Midbrain (tissue), 1 donor: ENCODE measurements around the gene PCDHA1.
"Not testable (repeated sequence)": the region's sequence is repeated elsewhere in the genome, so short reads cannot be mapped to it uniquely, and the experiment has no call there.

ENCODE experiments used
- DNase-seq: peaks from one replicate; lab custom pipeline; 2025; lab: John Stamatoyannopoulos, UW

Gene PCDHA1

DNA sequence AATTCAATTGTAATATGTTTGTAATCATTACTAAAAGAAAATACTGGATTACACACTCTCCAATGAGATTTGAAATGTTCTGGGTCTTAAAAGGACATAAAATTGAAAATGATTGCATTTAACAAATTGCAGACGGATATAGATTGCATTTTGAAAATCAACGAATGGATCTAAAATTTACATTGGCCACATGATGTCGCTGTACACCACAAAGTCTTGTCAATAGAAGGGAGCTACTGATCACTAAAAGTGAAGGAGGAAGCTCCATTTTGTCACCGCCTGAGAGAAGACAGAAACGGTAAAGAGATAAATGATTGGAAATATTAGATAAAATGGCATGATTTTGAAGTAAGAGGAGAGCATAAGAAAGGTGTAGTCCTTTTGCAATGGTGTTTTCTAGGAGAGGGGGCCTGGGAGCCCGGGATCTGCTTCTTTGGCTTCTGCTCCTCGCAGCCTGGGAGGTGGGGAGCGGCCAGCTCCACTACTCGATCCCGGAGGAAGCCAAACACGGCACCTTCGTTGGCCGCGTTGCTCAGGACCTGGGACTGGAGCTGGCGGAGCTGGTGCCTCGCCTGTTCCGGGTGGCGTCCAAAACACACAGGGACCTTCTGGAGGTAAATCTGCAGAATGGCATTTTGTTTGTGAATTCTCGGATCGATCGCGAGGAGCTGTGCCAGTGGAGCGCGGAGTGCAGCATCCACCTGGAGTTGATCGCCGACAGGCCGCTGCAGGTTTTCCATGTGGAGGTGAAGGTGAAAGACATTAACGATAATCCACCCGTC, at the start of gene PCDHA1:
PCDHA1 (plus strand) TSS at position 236 of the 782 bp plus-strand sequence.
- DNase-seq = peak; percentile 23

GRCh38 chr5:140737486-140737885, 48.5 kb upstream of the PCDHA1 start:
- no peak for DNase-seq

GRCh38 chr5:140741967-140742366, 44.0 kb upstream of the PCDHA1 start:
- DNase-seq = no peak

GRCh38 chr5:140753561-140753960, 32.4 kb upstream of the PCDHA1 start:
- DNase-seq = no peak

DNA sequence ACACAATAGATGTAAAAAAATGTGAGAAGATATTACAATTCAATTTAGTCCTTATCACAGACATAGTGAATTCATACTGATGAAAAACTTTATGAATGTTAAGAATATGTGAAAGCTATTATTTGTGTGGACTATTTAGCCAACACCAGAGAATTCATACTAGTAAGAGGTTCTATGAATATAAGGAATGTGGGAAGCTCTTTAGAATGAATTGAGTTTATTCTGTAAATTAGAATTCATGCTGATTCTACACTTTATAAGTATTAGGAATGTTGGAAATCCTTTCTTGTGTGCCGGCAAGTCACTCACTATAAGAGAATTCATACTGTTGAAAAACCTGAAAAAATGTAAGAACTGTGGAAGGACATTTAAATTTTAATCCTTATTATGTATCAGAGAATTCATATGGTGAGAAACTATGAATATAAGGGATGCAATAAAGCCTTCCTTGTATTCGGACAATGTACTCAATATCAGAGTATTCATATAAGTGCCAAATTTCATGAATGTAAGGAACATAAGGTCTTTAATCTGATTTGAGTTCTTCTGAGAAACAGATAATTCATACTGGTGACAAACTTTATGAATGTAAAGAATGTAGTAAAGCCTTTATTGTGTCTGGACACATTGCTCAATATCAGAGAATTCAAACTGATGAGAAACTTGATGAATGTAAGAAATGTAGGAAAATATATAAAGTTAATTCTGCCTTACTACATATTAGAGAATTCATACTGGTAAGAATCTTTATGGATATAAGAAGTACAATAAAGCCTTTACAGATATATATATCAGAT, 21.6 kb upstream of the PCDHA1 start:
- no peak for DNase-seq

GRCh38 chr5:140767444-140767843, 18.5 kb upstream of the PCDHA1 start:
- DNase-seq = no peak

GRCh38 chr5:140780512-140780911, 5.4 kb upstream of the PCDHA1 start:
- no peak for DNase-seq

GRCh38 chr5:140787422-140787821, 1.5 kb downstream of the PCDHA1 start:
- DNase-seq = not testable (repeated sequence)

GRCh38 chr5:140787849-140788504, 2.0 kb downstream of the PCDHA1 start:
- DNase-seq = not testable (repeated sequence)

- no peak for DNase-seq
Measured at GRCh38 chr5:140791089-140791488, 5.1 kb downstream of the PCDHA1 start.

DNA sequence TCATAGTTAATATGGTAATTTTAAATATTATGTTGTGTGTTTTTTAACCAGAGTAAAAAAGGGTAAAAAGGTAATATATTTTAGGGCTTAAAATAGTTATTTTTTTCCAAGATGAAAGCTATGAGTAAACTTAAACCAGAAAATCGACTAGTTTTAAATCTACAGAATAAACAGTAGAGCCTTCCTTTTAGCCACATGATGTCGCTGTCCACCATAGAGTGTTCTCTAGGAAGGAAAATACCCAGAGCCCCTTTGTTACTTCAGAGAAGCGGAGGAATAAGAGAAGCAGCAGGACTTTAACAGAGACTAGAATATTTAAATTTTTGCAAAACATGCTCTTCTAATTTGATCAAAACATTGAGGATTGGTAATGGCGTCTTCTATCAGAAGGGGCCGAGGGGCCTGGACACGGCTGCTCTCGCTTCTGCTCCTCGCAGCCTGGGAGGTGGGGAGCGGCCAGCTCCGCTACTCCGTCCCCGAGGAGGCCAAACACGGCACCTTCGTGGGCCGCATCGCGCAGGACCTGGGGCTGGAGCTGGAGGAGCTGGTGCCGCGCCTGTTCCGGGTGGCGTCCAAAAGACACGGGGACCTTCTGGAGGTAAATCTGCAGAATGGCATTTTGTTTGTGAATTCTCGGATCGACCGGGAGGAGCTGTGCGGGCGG, 8.8 kb downstream of the PCDHA1 start, which contains the start of gene PCDHA2:
PCDHA2 (plus strand) TSS at position 258 of the 664 bp plus-strand sequence.
- DNase-seq = peak; percentile 27

GRCh38 chr5:140795259-140795641, 9.3 kb downstream of the PCDHA1 start:
- peak; percentile 7 for DNase-seq

DNA sequence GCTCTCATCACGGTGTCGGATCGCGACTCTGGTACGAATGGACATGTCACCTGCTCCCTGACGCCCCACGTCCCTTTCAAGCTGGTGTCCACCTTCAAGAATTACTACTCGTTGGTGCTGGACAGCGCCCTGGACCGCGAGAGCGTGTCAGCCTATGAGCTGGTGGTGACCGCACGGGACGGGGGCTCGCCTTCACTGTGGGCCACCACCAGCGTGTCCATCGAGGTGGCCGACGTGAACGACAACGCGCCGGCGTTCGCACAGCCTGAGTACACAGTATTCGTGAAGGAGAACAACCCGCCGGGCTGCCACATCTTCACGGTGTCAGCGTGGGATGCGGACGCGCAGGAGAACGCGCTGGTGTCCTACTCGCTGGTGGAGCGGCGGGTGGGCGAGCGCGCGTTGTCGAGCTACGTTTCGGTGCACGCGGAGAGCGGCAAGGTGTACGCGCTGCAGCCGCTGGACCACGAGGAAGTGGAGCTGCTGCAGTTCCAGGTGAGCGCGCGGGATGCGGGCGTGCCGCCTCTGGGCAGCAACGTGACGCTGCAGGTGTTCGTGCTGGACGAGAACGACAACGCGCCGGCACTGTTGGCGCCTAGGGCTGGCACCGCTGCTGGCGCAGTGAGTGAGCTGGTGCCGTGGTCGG, 10.3 kb downstream of the PCDHA1 start:
- DNase-seq = not testable (repeated sequence)

- DNase-seq = no peak
Measured at GRCh38 chr5:140796718-140797095, 10.8 kb downstream of the PCDHA1 start.

GRCh38 chr5:140800816-140801493, 15.0 kb downstream of the PCDHA1 start, which contains the start of gene PCDHA3:
Gene PCDHA3, plus strand, starts transcription at chr5:140801057.
- peak; percentile 70 for DNase-seq

DNA sequence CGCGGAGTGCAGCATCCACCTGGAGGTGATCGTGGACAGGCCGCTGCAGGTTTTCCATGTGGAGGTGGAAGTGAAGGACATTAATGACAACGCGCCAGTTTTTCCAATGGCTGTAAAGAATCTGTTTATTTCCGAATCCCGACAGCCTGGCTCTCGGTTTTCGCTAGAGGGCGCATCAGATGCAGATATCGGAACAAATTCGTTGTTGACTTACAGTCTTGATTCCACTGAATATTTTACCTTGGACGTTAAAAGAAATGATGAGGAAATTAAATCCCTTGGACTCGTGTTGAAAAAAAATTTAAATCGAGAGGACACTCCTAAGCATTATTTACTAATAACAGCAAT, 15.5 kb downstream of the PCDHA1 start:
- DNase-seq = peak; percentile 46

DNA sequence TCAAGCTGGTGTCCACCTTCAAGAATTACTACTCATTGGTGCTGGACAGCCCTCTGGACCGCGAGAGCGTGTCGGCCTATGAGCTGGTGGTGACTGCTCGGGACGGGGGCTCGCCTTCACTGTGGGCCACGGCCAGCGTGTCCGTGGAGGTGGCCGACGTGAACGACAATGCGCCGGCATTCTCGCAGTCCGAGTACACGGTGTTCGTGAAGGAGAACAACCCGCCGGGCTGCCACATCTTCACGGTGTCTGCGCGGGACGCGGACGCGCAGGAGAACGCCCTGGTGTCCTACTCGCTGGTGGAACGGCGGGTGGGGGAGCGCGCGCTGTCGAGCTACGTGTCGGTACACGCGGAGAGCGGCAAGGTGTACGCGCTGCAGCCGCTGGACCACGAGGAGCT, 16.4 kb downstream of the PCDHA1 start:
- DNase-seq = not testable (repeated sequence)

- no peak for DNase-seq
Measured at GRCh38 chr5:140802781-140803271, 16.9 kb downstream of the PCDHA1 start.

DNA sequence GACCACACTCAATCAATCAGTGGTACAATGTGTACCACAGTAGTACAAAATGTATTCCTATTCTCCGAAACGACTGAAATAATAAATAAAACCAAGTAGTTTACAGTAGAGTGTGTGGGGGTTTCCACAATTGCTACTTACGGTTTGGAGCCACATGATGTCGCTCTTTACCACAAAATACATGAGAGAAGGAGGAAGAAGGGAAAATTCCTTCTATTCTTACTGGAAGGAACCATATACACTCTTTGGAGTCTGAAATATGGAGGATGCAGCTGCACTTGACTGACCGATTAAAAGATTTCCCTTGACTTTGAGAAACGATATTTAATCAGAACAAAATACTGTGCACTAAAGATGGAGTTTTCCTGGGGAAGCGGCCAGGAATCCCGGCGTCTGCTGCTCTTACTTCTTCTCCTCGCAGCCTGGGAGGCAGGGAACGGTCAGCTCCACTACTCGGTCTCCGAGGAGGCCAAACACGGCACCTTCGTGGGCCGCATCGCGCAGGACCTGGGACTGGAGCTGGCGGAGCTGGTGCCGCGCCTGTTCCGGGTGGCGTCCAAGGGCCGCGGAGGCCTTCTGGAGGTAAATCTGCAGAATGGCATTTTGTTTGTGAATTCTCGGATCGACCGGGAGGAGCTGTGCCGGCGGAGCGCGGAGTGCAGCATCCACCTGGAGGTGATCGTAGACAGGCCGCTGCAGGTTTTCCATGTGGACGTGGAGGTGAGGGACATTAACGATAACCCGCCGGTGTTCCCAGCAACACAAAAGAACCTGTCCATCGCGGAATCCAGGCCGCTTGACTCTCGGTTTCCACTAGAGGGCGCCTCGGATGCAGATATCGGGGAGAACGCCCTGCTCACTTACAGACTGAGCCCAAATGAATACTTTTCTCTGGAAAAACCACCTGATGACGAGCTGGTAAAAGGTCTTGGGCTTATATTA, 21.2 kb downstream of the PCDHA1 start, which contains the start of gene PCDHA4:
PCDHA4 (plus strand) TSS at position 235 of the 942 bp plus-strand sequence.
- peak; percentile 52 for DNase-seq
